GM18517 (cell line): Measurements from ENCODE around the gene HCRTR2.
"Not testable (repeated sequence)": the region's sequence is repeated elsewhere in the genome, so short reads cannot be mapped to it uniquely, and the experiment has no call there.

ENCODE experiments used
- ATAC-seq: cut with Tn5 transposase; IDR thresholded peaks from one replicate; pipeline ENCODE4 v1.9.1; 2021; ENCODE audit warnings: mild to moderate bottlenecking, moderate library complexity; ENCODE audit not compliant: unreplicated experiment

HCRTR2 gene

GRCh38 chr6:55174211-55175026, at the start of gene HCRTR2:
TSS of gene HCRTR2 (plus strand) at chr6:55174515. CDS start at chr6:55174588, 73 bp downstream.
- no peak for ATAC-seq

- no peak for ATAC-seq
Measured at GRCh38 chr6:55130806-55131324, 43.5 kb upstream of the HCRTR2 start.

GRCh38 chr6:55131616-55132015, 42.7 kb upstream of the HCRTR2 start:
- ATAC-seq = no peak

- ATAC-seq = no peak
Measured at GRCh38 chr6:55136916-55137315, 37.4 kb upstream of the HCRTR2 start.

- no peak for ATAC-seq
Measured at GRCh38 chr6:55137929-55138693, 36.2 kb upstream of the HCRTR2 start.

GRCh38 chr6:55141611-55142010, 32.7 kb upstream of the HCRTR2 start:
- ATAC-seq = no peak

GRCh38 chr6:55142610-55143009, 31.7 kb upstream of the HCRTR2 start:
- no peak for ATAC-seq

- no peak for ATAC-seq
Measured at GRCh38 chr6:55153284-55153683, 21.0 kb upstream of the HCRTR2 start.

GRCh38 chr6:55158784-55159183, 15.5 kb upstream of the HCRTR2 start:
- not testable (repeated sequence) for ATAC-seq

GRCh38 chr6:55167860-55168259, 6.5 kb upstream of the HCRTR2 start:
- no peak for ATAC-seq

- no peak for ATAC-seq
Measured at GRCh38 chr6:55175078-55176049, 1.0 kb downstream of the HCRTR2 start.

GRCh38 chr6:55176958-55177357, 2.6 kb downstream of the HCRTR2 start:
- no peak for ATAC-seq

GRCh38 chr6:55180258-55180657, 5.9 kb downstream of the HCRTR2 start:
- ATAC-seq = no peak

- ATAC-seq = no peak
Measured at GRCh38 chr6:55182016-55182650, 7.8 kb downstream of the HCRTR2 start.

GRCh38 chr6:55184782-55185530, 10.6 kb downstream of the HCRTR2 start:
- no peak for ATAC-seq

- no peak for ATAC-seq
Measured at GRCh38 chr6:55198715-55199114, 24.4 kb downstream of the HCRTR2 start.

- no peak for ATAC-seq
Measured at GRCh38 chr6:55199239-55199638, 24.9 kb downstream of the HCRTR2 start.

GRCh38 chr6:55208478-55209458, 34.5 kb downstream of the HCRTR2 start:
- ATAC-seq = no peak
